Astrocyte of the cerebellum (primary cell): Measurements from ENCODE around the gene ARRB2.

Source experiments
- DNase-seq: peaks from one replicate; pipeline ENCODE4 v3.0.0-alpha.2; 2011; ENCODE audit warnings: low read depth
- H3K4me3 ChIP-seq: 2 replicates; pipeline ENCODE4 v1.5.1; 2011; ENCODE audit warnings: mild to moderate bottlenecking, low read depth, low read length, moderate library complexity
- in situ Hi-C: cut with HindIII; loops from 2 replicates; pipeline ENCODE4 v1.10.0; 2017; ENCODE audit warnings: low sequenced_read_pairs
- TF ChIP-seq, protein P1 (sequence below): IDR thresholded peaks from 2 replicates; pipeline ENCODE4 v1.5.1; 2012; ENCODE audit warnings: low read length, low read depth, moderate library complexity, mild to moderate bottlenecking; ENCODE audit errors: missing control alignments

The ARRB2 gene

DNA sequence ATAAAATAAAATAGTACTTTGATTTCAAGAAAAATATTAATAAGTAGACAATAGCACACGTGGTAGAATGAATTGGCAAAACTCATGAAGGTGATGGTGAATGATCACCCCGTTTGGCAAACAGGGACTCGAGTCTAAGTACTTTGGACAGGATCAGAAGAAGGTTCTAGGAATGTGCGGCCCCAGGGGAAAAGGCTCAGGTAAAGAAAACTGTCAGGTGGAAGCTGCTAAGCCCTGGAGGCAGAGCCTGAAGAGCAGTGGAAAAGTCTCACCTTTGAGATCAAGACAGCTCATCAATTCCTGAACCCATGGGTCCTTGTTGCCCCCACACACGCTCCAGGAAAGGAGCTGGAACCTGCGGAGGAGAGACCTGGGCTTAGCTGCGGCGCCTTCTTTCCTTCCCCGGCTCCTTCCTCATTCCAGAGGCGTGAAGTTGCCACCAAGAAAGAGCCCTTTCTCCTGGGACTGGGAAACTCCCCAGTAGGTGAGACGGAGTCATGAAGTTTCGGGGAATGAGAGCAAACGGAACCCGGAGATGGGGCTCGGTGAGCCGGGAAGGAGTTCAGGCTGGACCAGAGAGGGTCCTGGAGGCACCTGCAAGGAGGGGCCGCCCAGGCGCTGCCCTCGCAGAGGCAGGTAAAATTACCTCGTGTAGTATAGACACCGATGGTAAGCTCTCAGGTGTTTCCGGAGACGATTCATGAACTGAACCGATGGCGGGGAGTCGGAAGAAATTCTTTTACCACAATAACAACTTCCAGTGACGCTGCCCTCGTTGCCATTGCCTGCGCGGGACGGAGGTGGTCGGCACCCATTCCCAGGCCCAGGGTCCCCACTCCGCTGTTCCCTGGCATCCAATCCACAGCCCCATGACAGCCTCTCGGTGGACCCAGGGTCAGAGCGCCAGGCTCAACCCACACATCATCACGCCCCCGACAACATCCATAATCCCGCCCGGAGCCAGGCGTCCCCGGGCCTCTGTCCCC is 28.0 kb downstream of the ARRB2 start:
- TF ChIP-seq, protein P1, sequence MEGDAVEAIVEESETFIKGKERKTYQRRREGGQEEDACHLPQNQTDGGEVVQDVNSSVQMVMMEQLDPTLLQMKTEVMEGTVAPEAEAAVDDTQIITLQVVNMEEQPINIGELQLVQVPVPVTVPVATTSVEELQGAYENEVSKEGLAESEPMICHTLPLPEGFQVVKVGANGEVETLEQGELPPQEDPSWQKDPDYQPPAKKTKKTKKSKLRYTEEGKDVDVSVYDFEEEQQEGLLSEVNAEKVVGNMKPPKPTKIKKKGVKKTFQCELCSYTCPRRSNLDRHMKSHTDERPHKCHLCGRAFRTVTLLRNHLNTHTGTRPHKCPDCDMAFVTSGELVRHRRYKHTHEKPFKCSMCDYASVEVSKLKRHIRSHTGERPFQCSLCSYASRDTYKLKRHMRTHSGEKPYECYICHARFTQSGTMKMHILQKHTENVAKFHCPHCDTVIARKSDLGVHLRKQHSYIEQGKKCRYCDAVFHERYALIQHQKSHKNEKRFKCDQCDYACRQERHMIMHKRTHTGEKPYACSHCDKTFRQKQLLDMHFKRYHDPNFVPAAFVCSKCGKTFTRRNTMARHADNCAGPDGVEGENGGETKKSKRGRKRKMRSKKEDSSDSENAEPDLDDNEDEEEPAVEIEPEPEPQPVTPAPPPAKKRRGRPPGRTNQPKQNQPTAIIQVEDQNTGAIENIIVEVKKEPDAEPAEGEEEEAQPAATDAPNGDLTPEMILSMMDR, result no peak

DNA sequence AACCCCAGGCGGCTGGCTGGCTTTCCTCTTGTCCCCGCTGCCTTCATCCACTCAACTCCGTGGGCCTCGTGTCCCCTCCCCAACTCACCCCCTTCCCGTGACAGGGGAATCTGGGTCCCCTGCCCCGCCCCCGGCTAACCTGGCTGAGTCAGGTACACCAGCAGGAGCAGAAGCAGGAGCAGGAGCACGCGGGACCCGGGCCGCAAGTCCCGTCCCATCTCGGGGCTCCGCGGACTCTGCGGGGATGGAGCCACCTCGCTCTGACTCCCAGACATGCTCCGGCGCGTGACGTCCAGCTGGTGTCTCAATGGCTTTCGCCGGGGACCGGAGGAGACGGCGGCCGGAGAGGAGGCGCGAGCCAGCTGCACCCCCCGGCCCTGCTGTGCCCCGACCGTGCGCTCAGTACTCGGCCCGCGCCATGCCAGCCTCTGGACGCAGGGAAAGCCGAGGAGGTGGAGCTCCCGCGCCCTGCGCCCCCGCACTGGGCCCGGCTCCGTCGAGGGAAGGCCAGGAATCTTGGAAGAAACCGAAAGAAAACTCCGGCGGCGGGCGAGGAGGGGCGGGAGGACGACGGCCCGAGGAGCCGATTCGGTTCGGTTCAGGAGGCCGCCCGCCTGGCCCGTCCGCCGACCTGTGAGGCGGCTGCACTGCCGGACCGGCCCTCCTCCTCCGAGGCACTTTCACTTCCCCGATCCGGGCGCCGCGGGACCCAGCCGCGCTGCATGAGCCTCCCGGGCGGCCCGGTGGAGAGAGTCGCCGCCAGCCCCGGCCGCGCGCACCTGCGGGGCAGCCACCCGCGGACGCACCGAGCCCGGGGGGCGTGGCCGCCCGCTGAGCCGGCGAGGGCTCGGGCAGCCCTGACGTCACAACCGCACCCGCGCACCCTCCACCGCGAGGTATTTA is 28.9 kb downstream of the ARRB2 start, which contains the start of the genes CXCL16 and ZMYND15:
CXCL16 (minus strand) TSS at position 807 of the 903 bp plus-strand sequence; CDS start at position 218, 589 bp downstream.
ZMYND15 (plus strand) TSS at position 712 of the 903 bp plus-strand sequence. CDS start 716 bp downstream, outside the sequence.
- in situ Hi-C loops, result no loop called here
- DNase-seq, result no peak
- TF ChIP-seq, protein P1, result no peak
- peak within 1 kb of the TSS; percentile 60 for H3K4me3 ChIP-seq

More for the DNA sequence above, 28.0 kb downstream of the ARRB2 start:
- peak overlapping the region; percentile 60 for H3K4me3 ChIP-seq
- in situ Hi-C loops, result no loop called here
- DNase-seq, result no peak

DNA sequence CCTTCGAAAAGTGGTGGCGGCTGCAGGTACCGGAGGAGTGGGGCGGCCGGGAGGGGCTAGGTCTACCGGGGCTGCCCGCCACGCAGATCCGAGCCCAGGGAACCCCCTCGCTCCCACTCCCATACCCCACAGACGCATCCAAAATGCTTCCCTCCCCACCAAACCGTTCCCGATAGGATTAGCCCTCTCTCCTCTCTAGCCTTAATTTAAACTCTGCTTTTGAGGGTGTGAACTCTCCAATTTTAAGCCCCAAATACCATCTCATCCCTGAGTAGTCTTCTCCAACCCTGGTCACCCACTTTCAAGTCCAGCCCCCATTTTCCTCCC is 29.6 kb downstream of the ARRB2 start:
- TF ChIP-seq, protein P1, result no peak
- no peak for DNase-seq
- in situ Hi-C loops, result no loop called here
- H3K4me3 ChIP-seq, result peak overlapping the region; percentile 60

DNA sequence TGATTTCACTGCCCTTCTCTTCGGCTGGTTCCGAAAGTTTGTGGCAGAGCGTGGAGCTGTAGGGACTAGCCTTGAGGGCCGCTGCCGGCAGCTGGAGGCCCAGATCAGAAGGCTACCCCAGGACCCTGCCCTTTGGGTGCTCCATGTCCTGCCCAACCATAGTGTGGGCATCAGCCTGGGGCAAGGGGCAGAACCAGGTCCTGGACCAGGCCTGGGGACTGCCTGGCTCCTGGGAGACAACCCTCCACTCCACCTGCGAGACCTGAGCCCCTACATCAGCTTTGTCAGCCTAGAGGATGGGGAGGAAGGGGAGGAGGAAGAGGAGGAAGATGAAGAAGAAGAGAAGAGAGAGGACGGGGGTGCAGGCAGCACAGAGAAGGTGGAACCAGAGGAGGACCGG is 30.2 kb downstream of the ARRB2 start:
- no peak overlapping the region for H3K4me3 ChIP-seq
- in situ Hi-C loops, result no loop called here
- TF ChIP-seq, protein P1, result no peak
- no peak for DNase-seq

DNA sequence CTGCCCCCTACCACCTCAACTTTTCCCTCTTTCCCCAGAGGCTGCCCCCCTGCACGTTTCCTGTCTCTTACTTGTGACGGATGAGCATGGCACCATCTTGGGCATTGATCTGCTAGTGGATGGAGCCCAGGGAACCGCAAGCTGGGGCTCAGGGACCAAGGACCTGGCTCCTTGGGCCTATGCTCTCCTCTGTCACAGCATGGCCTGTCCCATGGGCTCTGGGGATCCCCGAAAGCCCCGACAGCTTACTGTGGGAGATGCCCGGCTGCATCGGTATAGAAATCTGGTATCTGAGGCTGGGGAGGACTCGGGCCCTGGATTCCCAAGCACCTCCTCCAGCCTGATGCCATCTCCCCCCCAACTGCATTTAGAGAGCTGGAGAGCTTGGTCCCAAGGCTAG is 31.1 kb downstream of the ARRB2 start:
- no peak for DNase-seq
- in situ Hi-C loops, result no loop called here
- H3K4me3 ChIP-seq, result no peak overlapping the region
- TF ChIP-seq, protein P1, result no peak

DNA sequence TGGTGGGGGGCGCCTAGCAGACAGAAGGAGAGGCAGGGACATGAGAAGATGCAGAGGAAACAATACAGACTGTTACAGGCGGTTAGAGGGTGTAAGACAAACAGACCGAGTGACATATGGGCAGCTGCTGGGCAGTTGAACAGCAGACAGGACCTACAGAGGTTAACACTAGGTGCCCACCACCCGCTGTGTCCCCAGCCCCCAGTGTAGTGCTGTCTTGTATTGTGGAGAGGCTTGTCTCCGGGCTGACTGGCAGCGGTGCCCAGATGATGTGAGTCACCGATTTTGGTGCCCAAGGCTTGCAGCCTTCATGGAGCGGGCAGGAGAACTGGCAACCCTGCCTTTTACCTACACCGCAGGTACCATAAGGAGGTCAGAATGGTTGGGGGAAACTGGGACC is 31.7 kb downstream of the ARRB2 start:
- in situ Hi-C loops, result no loop called here
- DNase-seq, result no peak
- H3K4me3 ChIP-seq, result no peak overlapping the region
- TF ChIP-seq, protein P1, result no peak
